ENCODE data around the gene PCBP3.

DNA sequence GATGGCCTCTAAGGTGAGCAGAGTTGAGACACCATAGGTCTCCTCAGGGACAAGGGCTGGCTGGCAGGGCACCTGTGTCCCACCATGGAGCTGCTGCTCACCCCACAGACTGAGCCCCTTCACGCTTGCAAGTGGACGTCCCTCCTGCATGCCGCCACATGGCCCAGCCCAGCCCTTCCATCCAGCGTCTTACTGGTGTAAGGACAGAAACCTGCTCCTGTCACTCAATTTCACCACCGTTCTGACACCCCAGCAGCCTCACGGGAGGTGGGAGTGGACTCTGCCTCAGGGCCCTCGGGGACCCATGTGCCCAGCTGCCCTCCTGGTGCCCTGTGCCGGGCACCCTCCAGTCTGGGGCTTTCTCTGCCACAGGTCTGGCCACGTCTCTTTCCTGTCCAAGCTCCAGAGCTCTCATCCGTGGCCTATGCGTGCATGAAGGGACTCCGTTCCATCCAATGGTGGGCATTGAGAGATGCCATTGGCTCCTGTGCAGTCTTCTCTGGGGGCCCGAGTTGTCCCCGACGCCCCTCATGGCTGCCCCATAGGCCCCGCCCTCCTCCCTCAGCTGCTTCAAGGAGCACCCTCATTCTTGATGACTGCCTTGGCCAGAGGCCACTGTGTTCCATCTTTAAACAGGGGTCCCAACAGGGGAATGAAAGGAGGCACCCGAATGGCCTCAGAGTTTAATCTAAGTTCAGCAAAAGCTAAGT, 295.4 kb downstream of the PCBP3 start:
- TF ChIP-seq, protein P1, sequence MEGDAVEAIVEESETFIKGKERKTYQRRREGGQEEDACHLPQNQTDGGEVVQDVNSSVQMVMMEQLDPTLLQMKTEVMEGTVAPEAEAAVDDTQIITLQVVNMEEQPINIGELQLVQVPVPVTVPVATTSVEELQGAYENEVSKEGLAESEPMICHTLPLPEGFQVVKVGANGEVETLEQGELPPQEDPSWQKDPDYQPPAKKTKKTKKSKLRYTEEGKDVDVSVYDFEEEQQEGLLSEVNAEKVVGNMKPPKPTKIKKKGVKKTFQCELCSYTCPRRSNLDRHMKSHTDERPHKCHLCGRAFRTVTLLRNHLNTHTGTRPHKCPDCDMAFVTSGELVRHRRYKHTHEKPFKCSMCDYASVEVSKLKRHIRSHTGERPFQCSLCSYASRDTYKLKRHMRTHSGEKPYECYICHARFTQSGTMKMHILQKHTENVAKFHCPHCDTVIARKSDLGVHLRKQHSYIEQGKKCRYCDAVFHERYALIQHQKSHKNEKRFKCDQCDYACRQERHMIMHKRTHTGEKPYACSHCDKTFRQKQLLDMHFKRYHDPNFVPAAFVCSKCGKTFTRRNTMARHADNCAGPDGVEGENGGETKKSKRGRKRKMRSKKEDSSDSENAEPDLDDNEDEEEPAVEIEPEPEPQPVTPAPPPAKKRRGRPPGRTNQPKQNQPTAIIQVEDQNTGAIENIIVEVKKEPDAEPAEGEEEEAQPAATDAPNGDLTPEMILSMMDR (conservative IDR thresholded peaks at IDR 0.05), result no peak
- TF ChIP-seq EZH2 (IDR thresholded peaks at IDR 0.05; ENCODE audit: low read depth), result no peak
